ENCODE data around the gene LHB. TPM values are rescaled to one million over a fixed set of nuclear protein-coding genes. Genes with fewer than 3 reads are reported as not detected.

Gene LHB
- total RNA-seq, 1 experiment from 2014 or later, result 0.68 TPM

DNA sequence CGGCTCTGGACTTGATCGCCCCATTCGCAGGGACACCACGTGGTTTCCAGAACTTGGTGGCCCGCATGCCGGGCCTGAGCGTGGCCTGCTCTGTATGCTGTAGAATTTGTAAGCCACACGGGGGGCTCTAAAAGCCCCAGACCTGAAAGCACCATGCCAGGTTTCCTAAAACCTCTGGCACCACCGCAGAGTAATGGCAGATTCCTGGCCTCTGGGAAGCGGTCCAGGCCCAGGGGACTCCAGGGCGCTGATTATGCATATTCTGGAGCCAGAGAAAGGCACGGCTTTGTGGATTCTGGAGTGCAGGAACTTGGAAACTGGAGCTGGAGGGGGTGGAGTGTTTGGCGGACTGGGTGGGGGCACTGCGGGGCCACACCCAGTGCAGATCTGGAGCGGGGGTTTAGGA is 48.1 kb downstream of the LHB start:
- TF ChIP-seq, protein P1, sequence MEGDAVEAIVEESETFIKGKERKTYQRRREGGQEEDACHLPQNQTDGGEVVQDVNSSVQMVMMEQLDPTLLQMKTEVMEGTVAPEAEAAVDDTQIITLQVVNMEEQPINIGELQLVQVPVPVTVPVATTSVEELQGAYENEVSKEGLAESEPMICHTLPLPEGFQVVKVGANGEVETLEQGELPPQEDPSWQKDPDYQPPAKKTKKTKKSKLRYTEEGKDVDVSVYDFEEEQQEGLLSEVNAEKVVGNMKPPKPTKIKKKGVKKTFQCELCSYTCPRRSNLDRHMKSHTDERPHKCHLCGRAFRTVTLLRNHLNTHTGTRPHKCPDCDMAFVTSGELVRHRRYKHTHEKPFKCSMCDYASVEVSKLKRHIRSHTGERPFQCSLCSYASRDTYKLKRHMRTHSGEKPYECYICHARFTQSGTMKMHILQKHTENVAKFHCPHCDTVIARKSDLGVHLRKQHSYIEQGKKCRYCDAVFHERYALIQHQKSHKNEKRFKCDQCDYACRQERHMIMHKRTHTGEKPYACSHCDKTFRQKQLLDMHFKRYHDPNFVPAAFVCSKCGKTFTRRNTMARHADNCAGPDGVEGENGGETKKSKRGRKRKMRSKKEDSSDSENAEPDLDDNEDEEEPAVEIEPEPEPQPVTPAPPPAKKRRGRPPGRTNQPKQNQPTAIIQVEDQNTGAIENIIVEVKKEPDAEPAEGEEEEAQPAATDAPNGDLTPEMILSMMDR (IDR thresholded peaks at IDR 0.05; ENCODE audit: insufficient read depth in 1 of 2, low read depth in 1 of 2, low read length in 1 of 2, severe bottlenecking in 1 of 2, unreplicated experiment in 1 of 2), result no peak
- intact Hi-C loops (cut with micrococcal nuclease; ENCODE audit: unreplicated experiment), result no loop called here
- DNase-seq, result no peak
- no peaks in the 10 kb centered on the region for H3K9me3 Mint-ChIP-seq (ENCODE audit: unreplicated experiment)
- H3K4me1 Mint-ChIP-seq (ENCODE audit: low read depth, unreplicated experiment), result peaks cover 13% of the 10 kb centered on the region
- no peak overlapping the region for H3K27ac Mint-ChIP-seq (ENCODE audit: unreplicated experiment)
- 0 out of 2 replicates have a peak, but pooled peaks cover 3% of the 10 kb centered on the region for H3K9me3 ChIP-seq
- H3K36me3 Mint-ChIP-seq (ENCODE audit: insufficient read depth, unreplicated experiment), result peaks cover 82% of the 10 kb centered on the region
- H3K4me1 ChIP-seq, result peaks cover 12% of the 10 kb centered on the region
- H3K4me3 ChIP-seq (ENCODE audit: low read depth, low read length), result no peak overlapping the region
- CTCF ChIA-PET, result no interaction called here
- no TSS peak for BruUV-seq (replicated peaks)
- H3K27me3 Mint-ChIP-seq (ENCODE audit: insufficient read depth, unreplicated experiment), result no peaks in the 10 kb centered on the region
- H3K27me3 ChIP-seq (replicated peaks; ENCODE audit: control insufficient read depth, insufficient read depth, low read length), result no peaks in the 10 kb centered on the region
- POLR2A ChIA-PET, result interaction anchor here (0.5 kb wide), 1 partner anchor 58 kb away, joined by 5 read pairs; no protein-coding TSS in a partner anchor
- peaks cover 13% of the 10 kb centered on the region for H3K36me3 ChIP-seq (ENCODE audit: control insufficient read depth, insufficient read depth, low read length)
- H3K4me3 Mint-ChIP-seq (ENCODE audit: unreplicated experiment), result no peak overlapping the region

DNA sequence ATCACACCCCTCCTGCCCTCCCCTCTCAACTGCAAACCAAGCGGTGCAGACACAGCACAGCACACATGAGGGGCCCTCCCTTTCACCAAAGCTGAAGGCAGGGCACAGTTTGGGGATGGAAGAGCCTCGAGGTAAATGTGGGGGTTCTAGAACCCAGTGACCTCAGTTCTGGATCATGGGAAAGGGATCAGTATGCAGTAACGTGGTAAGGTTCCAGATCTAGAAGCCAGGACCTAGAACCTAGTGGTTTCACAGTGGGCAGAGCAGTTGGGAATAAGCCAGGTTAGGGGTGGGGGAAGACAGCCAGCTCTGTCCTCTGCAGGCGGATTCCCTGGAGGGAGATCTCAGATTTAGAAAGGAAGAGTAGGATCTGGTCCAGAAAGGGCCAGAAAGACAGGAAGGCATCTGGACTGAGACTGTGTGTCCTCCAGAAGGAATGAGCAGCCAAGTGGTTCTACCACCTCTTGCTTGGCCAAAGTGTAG is 48.7 kb downstream of the LHB start:
- peak in 1 of 2 experiments; percentile 41 for DNase-seq
- peaks cover 17% of the 10 kb centered on the region for H3K4me1 Mint-ChIP-seq (ENCODE audit: low read depth, unreplicated experiment)
- H3K36me3 Mint-ChIP-seq (ENCODE audit: insufficient read depth, unreplicated experiment), result peaks cover 88% of the 10 kb centered on the region
- H3K27me3 Mint-ChIP-seq (ENCODE audit: insufficient read depth, unreplicated experiment), result no peaks in the 10 kb centered on the region
- no TSS peak for BruUV-seq (replicated peaks)
- TF ChIP-seq, protein P1 (IDR thresholded peaks at IDR 0.05; ENCODE audit: insufficient read depth in 1 of 2, low read depth in 1 of 2, low read length in 1 of 2, severe bottlenecking in 1 of 2, unreplicated experiment in 1 of 2), result no peak
- no peak overlapping the region for H3K4me3 ChIP-seq (ENCODE audit: low read depth, low read length)
- peaks cover 12% of the 10 kb centered on the region for H3K4me1 ChIP-seq
- ChIA-PET POLR2A (interaction anchor here (0.9 to 2.5 kb wide), 4 partner anchors 14 to 96 kb away, joined by 3 to 16 read pairs (median 4); partner anchors contain the start of genes BAX, GYS1, PPP1R15A and RUVBL2), CTCF (interaction anchor here (1.0 to 2.1 kb wide), 2 partner anchors 25 to 173 kb away, joined by 4 to 8 read pairs; partner anchors contain the start of genes GYS1 and RUVBL2)
- H3K27me3 ChIP-seq (replicated peaks; ENCODE audit: control insufficient read depth, insufficient read depth, low read length), result no peaks in the 10 kb centered on the region
- intact Hi-C loops (cut with micrococcal nuclease; ENCODE audit: unreplicated experiment), result no loop called here
- 0 out of 2 replicates have a peak, but pooled peaks cover 3% of the 10 kb centered on the region for H3K9me3 ChIP-seq
- H3K36me3 ChIP-seq (ENCODE audit: control insufficient read depth, insufficient read depth, low read length), result peaks cover 13% of the 10 kb centered on the region
- H3K9me3 Mint-ChIP-seq (ENCODE audit: unreplicated experiment), result no peaks in the 10 kb centered on the region
- H3K27ac Mint-ChIP-seq (ENCODE audit: unreplicated experiment), result no peak overlapping the region
- H3K4me3 Mint-ChIP-seq (ENCODE audit: unreplicated experiment), result peak overlapping the region; percentile 96

DNA sequence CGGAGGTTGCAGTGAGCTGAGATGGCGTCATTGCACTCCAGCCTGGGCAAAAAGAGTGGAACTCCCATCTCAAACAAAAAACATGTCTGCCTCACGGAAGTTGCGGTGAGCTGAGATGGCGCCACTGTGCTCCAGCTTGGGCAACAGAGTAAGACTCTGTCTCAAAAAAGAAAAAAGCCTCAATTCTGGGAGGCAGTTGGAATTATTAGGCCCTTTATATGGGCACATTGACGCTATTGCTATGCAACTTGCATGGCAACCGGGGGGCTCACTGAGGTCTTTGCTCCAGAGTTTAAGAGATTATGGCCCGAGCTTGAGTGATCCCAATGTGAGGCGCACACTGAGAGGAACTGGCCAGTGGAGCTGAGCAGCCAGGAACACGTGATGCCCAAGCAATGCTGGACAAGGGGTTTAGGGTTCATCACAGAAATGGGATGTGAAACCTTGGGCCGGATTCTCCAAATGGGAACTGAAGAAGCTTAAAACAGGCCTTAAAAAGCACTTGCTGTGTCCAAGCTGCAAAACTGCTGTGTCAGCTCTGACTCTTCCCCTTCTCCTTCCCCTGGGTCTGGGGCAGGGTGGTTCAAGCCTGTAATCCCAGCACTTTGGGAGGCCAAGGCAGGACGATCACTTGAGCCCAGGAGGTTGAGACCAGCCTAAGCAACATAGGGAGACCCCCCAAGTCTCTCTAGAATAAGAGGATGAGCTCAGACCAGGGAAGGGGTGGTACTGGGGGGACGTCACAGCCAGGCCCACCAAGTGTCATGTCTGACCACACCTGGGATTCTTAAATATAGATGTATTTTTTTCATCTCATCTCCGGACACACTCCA is 49.3 kb downstream of the LHB start:
- Mint-ChIP-seq H3K27me3 (ENCODE audit: insufficient read depth, unreplicated experiment) (no peaks in the 10 kb centered on the region), H3K4me1 (ENCODE audit: low read depth, unreplicated experiment) (peaks cover 23% of the 10 kb centered on the region), H3K4me3 (ENCODE audit: unreplicated experiment) (peak overlapping the region; percentile 96), H3K36me3 (ENCODE audit: insufficient read depth, unreplicated experiment) (peaks cover 95% of the 10 kb centered on the region), H3K27ac (ENCODE audit: unreplicated experiment) (peak overlapping the region; percentile 96), H3K9me3 (ENCODE audit: unreplicated experiment) (no peaks in the 10 kb centered on the region)
- 0 out of 2 replicates have a peak, but pooled peaks cover 3% of the 10 kb centered on the region for H3K9me3 ChIP-seq
- no TSS peak for BruUV-seq (replicated peaks)
- ChIA-PET POLR2A (interaction anchor here (0.5 to 2.5 kb wide), 9 partner anchors 10 to 180 kb away, joined by 3 to 16 read pairs (median 3); partner anchors contain the start of genes BAX, GYS1, NUCB1 and PPP1R15A), CTCF (interaction anchor here (1.0 to 2.1 kb wide), 3 partner anchors 26 to 172 kb away, joined by 3 to 8 read pairs (median 4); partner anchors contain the start of genes GYS1 and RUVBL2)
- peaks cover 13% of the 10 kb centered on the region for H3K4me1 ChIP-seq
- no peak overlapping the region for H3K4me3 ChIP-seq (ENCODE audit: low read depth, low read length)
- intact Hi-C loops (cut with micrococcal nuclease; ENCODE audit: unreplicated experiment), result no loop called here
- TF ChIP-seq, protein P1 (IDR thresholded peaks at IDR 0.05; ENCODE audit: insufficient read depth in 1 of 2, low read depth in 1 of 2, low read length in 1 of 2, severe bottlenecking in 1 of 2, unreplicated experiment in 1 of 2), result no peak
- no peaks in the 10 kb centered on the region for H3K27me3 ChIP-seq (replicated peaks; ENCODE audit: control insufficient read depth, insufficient read depth, low read length)
- peaks cover 13% of the 10 kb centered on the region for H3K36me3 ChIP-seq (ENCODE audit: control insufficient read depth, insufficient read depth, low read length)
- peak; percentile 39 to 63 for DNase-seq

Data from Caco-2 (cell line).